GM18867 (cell line): Measurements from ENCODE around the gene MUC5AC.
"Not testable (repeated sequence)": the region's sequence is repeated elsewhere in the genome, so short reads cannot be mapped to it uniquely, and the experiment has no call there.

ENCODE experiments used
- ATAC-seq: cut with Tn5 transposase; IDR thresholded peaks from one replicate; pipeline ENCODE4 v1.9.1; 2021; ENCODE audit warnings: mild to moderate bottlenecking, moderate library complexity; ENCODE audit not compliant: unreplicated experiment

Gene MUC5AC

GRCh38 chr11:1248951-1249350 is 91.2 kb downstream of the MUC5AC start:
- ATAC-seq, result not testable (repeated sequence)

GRCh38 chr11:1250411-1250810 is 92.7 kb downstream of the MUC5AC start:
- ATAC-seq, result not testable (repeated sequence)
